ENCODE data around the gene ADGRA1.
"Not testable (repeated sequence)": the region's sequence is repeated elsewhere in the genome, so short reads cannot be mapped to it uniquely, and the experiment has no call there.

ADGRA1 gene

DNA sequence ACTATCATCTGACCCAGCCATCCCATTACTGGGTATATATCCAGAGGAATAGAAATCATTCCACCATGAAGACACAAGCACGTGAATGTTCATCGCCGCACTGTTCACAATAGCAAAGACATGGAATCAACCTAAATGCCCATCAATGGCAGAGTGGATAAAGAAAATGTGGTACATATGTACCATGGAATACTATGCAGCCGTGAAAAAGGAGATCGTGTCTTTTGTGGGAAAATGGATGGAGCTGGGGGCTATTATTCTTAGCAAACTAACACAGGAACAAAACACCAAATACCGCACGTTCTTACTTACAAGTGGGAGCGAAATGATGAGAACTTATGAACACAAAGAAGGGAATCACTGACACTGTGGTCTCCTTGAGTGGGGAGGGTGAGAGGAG, 62.5 kb downstream of the ADGRA1 start:
- DNase-seq, result peak in 1 of 42 donors; percentile 9
- intact Hi-C loops (cut with DNase I), result no loop called here

DNA sequence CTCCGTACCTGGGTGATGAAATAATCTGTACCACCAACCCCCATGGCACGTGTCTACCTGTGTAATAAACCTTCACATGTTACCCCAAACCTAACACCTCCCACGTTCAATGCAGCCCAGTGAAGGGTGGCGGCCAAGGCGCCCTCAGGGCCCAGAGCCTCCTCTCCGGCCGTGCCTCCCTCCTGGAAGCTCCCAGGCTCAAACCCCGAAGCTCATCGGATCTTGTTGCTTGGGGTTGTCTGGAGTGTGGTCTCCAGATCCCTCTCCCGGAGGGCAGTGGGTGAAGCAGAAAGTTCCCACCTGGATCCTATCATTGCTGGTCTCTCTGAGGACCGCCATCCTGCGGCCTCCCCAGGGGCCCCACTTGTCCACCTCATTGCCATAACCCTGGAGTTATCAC, 62.9 kb downstream of the ADGRA1 start:
- intact Hi-C loops (cut with DNase I), result no loop called here
- peak in 2 of 42 donors; percentile 8 to 21 for DNase-seq

DNA sequence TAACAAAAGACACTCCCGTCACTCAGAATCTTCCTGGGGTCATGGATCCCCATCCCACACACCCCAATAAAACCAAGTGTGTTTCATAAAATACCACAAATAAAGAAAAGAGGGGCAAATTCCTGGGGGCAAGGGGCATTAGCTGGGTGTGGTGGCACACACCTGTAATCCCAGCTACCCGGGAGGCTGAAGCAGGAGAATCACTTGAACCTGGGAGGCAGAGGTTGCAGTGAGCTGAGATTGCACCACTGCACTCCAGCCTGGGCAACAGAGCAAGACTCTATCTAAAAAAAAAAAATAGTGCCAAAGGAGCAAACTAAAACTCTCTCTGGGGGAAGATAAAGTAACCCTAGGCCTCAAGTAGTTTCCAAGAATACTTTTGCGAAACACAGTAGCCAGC, 63.3 kb downstream of the ADGRA1 start:
- DNase-seq; intact Hi-C loops (cut with DNase I): not testable (repeated sequence)

DNA sequence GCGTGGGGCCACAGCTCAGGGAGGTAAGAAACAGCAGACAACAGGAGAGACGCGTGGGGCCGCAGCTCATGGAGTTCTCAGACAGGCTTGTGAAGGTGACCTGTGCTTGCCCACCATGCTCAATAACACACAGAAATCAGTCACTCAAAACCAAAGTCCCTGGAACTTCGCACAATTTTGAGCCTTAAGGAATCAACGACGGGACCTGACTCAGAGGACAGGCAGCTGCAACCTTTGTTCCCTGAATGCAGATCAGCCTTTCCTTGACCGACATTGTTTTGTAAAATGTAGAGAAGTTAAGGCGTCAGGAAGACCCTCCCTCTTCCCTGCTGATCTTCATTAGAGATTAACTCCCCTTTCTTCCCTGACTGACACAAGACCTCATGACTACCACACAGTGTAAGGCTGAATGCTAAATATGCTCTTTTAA, 63.8 kb downstream of the ADGRA1 start:
- peak in 1 of 42 donors; percentile 38 for DNase-seq
- intact Hi-C loops (cut with DNase I), result no loop called here

DNA sequence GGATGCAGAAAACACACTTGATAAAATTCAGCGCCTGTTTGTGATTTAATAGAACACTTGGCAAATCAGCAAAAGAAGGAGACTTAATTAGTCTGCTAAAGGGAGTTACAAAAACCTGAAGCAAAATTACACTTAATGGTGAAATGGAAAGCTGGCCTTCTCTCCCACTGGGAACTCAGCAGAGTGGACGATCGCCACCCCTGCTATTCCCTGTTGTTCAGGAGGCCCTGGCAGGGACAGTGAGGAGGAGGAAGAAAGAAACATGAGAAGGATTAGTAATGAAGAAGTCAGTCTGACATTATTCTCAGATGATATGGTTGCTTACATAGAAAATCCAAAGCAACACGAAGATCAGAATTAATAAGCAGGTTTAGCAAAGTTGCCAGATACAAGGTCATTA, 66.7 kb downstream of the ADGRA1 start:
- intact Hi-C loops (cut with DNase I), result no loop called here
- DNase-seq, result peak in 3 of 42 donors; percentile 8 to 41 (median 14)

DNA sequence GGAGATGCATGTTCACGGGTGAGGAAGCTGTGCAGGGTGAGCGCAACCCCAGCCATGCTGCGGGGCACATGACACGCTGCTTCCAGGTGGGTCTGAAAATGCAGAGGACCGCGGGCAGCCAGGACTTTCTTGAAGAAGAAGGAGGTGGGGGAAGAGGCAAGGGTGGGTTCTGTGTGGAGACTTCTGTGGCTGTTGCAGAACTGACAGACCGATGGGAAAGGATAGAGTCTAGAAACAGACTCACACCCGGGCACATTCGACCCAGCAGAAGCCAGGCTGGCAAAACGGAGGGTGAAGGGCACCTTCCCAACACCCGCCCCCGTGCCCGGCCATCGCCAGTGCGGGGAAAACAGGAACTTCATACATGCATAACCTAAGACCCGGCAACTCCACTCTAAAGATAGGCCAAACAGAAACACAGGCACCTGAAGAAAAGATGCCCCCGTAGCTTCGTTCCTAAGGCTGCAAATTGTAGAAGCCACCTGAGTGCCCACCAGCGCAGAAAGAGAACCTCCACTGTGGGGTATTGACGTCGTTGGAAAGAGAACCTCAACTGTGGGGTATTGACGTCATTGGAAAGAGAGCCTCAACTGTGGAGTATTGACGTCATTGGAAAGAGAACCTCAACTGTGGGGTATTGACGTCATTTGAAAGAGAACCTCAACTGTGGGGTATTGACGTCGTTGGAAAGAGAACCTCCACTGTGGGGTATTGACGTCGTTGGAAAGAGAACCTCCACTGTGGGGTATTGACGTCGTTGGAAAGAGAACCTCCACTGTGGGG, 67.5 kb downstream of the ADGRA1 start:
- intact Hi-C loops (cut with DNase I), result no loop called here
- peak in 4 of 42 donors; percentile 11 to 37 (median 22) for DNase-seq

DNA sequence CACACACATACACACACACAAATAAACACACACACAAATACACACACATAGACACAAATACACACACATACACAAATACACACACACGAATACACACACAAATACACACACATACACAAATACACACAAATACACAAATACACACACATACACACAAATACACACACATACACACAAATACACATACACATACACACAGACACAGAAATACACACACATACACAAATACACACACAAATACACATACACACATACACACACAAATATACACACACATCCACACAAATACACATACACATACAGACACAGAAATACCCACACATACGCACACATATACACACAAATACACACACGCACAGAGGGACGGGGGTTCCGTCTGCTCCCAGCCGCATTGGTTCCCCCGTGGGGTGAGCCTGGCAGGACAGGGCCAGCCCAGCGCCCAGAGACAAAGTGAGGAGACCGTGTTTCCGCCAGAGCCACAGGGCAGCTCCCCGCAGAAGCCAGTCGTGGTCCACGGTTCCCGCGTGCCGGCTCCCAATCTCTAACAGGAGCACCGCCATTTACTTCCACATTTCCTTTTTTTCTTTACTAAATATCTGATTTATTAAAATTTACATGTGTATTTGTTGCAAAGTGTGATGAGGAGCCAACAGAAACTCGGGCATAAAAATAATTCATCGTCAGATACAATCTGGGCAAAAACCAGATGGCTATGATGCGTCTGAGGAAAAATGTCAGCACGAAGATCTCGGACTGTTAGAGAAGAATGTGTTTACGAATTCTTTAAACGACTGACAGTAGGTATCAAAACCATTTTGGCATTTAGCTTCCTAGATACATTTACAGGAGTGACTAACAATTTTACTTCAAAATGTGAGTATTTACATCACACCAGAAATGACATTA, 69.2 kb downstream of the ADGRA1 start:
- DNase-seq, result peak in 4 of 42 donors; percentile 14 to 36 (median 23)

DNA sequence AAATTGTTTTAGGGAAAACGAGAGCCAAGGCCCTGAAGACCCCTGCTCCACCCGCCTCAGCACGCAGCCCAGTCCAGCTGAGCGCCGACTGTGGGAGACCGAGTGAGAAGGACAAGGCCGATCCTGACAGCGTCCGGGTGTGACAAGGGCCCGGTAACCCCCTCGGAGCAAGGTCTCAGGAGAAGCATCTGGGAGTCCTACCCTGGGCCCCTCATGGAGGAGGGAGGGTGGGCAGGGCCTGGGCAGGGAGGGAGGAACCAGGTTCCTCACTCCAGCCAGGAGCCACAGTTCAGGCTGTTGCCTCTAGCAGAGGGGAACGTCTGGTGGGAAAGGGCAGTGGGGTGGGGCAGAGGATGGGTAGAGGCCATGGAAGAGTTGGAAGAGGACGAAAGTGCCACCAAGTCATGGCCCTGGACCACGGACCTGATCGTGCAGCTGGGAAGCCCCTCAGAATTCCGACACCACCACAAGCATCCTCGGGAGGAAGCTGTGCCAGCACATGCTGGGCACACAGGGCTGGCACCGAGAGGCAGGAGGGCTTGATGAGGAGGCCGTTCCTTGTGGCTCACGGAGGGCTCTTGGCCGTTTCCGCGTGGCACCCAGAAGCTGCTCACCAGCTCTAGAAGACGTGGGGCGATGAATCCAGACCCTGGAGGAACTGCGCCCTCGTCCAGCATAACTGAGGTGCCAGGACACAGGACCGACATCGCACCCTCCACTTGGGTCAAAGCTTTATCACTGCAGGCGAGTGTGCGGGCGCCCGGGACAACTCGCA, 70.1 kb downstream of the ADGRA1 start:
- intact Hi-C loops (cut with DNase I), result no loop called here
- peak in 4 of 42 donors; percentile 10 to 40 (median 33) for DNase-seq

More for the DNA sequence above, 69.2 kb downstream of the ADGRA1 start:
- intact Hi-C loops (cut with DNase I), result no loop called here

DNA sequence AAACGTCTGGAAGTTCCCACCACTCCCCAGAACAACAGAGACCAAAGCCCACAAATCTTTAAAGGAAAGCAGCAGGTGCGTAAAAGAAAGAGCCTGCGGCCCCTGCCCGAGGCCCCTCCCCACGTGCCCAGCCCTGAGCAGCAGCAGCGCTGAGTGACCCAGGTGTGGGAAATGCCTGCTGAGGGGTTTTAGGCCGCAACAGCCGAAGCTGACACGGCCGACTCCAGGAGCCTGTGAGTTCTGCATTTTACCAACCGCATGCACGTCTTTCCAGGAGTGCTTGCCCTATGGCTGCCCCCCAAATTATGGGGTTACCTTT, 70.7 kb downstream of the ADGRA1 start:
- intact Hi-C loops (cut with DNase I), result no loop called here
- peak in 1 of 42 donors; percentile 14 for DNase-seq

DNA sequence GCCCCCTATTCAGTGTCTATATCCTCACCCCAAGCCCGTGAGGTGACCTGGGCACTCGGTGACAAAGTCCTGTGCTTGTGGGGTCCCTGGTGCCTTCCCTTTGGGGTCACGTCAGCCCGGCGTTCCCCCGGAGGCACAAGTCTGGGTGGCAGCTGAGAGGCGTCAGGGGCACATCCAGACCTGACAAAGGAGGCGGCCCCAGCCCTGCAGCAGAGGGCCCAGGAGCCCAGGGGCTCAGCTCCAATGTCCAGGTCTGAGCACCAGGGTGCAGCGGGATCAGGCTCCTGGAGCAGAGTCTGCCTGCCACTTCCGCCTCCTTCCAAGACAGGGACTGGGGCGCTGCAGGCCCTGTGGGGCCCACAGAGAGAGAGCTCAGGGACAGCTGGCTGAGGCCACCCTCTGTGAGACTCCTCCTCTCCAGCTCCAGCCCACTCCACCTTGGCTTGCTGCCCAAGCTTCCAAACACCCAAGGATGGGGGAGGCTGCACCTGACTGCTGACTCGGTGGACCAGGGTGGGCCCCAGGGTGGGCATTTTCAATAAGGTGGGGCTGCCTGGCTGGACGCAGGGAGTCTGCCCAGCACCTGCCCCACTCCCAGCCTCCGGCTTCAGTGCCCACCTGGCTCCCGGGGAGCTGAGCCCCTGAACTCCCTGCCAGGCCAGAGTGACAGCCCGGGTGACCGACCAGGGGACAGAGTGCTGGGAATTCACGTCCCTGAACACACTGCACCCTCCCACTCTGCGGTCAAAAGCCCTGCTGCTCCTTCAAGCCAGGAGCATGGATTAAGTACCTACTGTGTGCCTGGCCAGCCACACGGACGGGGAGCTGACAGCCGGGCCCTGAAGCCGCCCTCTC, 71.3 kb downstream of the ADGRA1 start:
- DNase-seq, result peak in 3 of 42 donors; percentile 17 to 45 (median 26)
- intact Hi-C loops (cut with DNase I), result no loop called here

DNA sequence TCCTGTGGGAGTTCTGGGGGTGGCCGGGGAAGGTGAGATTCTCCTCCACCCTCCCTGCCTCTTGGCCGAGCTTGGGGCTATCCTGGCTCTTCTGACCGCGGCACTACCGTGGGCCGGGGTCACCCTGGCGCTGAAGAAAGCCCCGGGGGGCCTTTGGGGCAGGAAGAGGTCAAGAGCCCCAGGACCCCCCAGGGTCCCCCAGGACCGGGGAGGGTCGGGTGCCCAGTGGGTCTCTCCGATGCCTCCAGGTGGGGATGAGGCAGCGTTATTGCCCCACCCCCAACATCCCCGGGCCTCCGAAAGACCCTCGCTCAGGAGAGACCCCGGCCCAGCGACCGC, 71.9 kb downstream of the ADGRA1 start:
- DNase-seq, result no peak
- intact Hi-C loops (cut with DNase I), result no loop called here

DNA sequence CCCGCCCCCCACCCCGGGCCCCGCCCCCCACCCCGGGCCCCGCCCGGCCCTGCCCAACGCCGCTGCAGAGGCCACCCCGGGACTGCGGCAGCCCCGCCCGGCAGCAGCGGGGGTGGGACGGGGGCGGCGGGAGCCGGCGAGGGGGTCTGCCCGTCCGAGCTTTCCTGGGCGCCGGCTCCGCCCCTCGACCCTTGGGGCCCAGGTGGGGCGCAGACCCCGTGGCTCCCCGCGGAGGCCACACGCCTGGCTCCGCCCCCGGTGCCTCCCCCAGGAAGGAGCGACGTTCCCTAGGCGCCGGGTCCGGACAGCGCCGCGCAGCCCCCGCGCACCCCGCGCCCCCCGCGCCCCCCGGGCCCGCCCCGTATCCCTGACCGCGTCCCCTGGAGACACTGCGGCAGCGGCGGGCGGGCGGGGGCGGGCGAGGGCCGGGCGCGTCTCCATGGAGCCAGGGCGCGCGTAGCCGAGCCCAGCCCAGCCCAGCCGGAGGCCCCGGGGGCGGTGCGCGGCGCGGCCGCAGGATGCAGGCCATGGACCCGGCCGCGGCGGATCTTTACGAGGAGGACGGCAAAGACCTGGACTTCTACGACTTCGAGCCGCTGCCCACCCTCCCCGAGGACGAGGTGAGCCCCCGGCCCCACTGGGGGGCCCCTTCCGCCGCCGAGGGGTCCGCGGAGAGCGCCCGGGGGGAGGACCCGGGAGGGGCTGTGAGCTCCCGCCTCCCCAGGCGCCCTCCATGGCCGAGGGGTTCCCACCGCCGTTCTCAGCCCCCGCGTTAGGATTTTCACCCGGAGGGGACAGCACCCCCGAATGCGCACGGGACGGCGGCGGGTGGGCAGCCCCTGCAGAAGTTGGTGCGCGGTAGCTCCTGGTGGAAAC, 72.5 kb downstream of the ADGRA1 start, which contains the start of gene KNDC1:
KNDC1 (plus strand) TSS at position 270 of the 876 bp plus-strand sequence; CDS start at position 519, 249 bp downstream.
- intact Hi-C loops (cut with DNase I), result no loop called here
- peak in 14 of 42 donors; percentile 20 to 59 (median 41) for DNase-seq

DNA sequence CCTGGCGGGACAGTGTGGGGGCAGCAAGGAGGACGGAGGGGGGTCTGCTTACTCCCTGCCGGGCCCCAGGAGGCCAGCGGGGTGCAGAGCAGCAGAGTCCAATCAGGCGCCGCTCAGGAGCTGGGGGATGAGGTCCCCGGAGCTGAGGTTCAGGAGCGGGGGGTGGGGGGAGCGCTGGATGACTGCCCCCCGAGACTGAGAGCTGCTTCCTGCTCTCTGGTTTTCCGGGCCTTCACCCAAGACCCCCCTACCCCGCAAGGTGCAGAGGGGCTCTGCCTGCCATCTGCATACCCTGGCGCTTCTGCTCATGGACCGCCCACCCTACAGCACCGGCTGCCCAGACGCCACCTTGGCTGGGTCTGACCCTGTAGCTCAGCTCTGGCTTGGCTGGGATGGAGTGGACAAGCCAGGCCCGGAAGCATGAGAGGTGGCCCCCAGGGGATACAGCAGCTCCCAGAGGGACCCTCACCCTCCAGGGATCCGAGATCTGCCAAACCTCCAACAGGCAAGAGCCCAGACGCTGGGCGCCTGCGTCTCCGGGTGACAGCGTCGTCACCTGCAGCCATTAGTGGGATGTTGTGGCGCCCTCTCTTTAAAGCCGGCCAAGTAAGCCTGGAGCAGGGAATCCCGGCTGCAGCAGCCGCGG, 73.2 kb downstream of the ADGRA1 start:
- intact Hi-C loops (cut with DNase I), result no loop called here
- peak in 6 of 42 donors; percentile 18 to 53 (median 36) for DNase-seq

DNA sequence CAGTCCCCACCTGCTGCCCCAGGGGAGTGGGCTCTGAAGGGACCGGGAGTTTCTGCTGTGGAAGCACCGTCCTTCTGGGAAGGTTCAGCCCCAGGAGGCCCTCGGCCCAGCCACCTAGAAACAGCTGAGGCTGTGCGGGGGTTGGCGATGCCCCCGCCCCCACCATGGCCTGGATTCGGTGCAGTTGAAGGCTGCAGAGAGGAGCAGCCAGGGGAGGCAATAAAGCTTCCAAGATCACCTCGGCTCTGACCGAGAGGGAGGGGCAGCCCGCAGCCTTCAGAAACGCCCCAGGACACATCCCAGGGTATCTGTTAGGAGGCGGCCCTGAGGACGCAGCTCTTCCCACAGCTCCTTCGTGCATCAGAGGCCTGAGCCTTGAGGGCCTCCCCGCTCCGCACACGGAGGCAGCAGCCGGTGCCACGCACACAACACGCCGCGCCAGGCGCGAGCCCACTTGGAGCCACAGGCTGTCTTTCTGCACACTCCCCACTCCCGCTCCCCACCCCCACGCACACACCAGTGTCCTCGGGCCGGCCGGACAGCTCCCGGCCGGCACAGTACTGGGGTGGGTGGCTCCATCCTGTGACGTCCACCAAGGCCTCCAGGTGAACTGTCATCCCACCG, 73.9 kb downstream of the ADGRA1 start:
- peak in 1 of 42 donors; percentile 15 for DNase-seq
- intact Hi-C loops (cut with DNase I), result no loop called here

DNA sequence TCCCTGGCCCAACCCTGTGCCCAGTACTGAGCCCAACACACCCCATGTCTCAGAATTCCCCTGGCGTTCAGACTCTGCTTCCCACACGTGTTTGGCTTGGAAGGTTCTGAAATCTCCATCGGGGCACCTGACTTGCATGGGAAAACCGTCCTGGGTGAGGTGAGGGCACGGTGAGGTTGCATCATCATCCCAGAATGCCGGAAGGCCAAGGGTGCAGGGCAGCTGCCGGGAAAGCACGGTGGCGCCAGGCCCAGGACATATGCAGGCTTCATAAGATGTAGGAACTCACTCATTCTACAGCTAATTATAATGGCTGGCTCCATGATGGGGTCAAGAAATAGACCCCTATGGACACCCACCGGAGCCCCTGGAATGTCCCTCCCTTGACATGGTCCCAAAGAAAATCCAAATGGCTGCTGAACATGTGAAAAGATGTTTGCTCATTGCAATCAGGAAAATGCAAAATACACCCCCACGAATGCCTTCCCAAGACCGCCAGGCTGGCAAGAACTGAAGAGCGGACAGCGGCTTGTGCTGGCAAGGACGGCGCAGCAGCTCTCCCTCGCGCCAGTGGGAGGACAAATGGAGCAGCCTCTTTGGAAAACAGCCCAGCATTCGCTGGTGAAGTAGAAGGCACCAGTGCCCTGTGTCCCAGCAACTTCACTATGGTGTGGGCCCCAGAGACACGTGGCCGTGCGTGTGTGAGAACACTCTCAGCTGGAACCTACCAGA, 74.6 kb downstream of the ADGRA1 start:
- intact Hi-C loops (cut with DNase I), result no loop called here

More for the DNA sequence above, 74.6 kb downstream of the ADGRA1 start:
- DNase-seq, result peak in 35 of 42 donors; percentile 28 to 83 (median 61)
